ENCODE measurements around the gene IRF8.
A peak's percentile ranks its signal among the peaks of the same experiment; 100 is the strongest.

The IRF8 gene

GRCh38 chr16:85943711-85944110 lies 44.7 kb downstream of the IRF8 start:
- peaks cover 59% of the 10 kb centered on the region for H3K4me1 ChIP-seq (ENCODE audit: control insufficient read depth, low read length)
- H3K9me3 ChIP-seq (ENCODE audit: control insufficient read depth, insufficient read depth, low read length) = no peaks in the 10 kb centered on the region
- H3K36me3 ChIP-seq (ENCODE audit: control insufficient read depth, low read length) = no peaks in the 10 kb centered on the region
- no peak for TF ChIP-seq EZH2phosphoT487 (IDR thresholded peaks at IDR 0.05; ENCODE audit: borderline replicate concordance, low read length)
- no peak for TF ChIP-seq CTCF (IDR thresholded peaks at IDR 0.05; ENCODE audit: low read depth, low read length, poor library complexity, severe bottlenecking)
- peak overlapping the region; percentile 76; the same call in 1 of the 2 replicates for H3K4me3 ChIP-seq (ENCODE audit: low read length)
- H3F3A ChIP-seq (ENCODE audit: control insufficient read depth, insufficient read depth) = peaks cover 9% of the 10 kb centered on the region
- H3K79me2 ChIP-seq (ENCODE audit: control insufficient read depth, low read length) = peaks cover 5% of the 10 kb centered on the region; the same call in 1 of the 2 replicates
- no peaks in the 10 kb centered on the region for H4K20me1 ChIP-seq (ENCODE audit: control insufficient read depth, insufficient read depth, low read depth, low read length)
- H3K27ac ChIP-seq (ENCODE audit: low read depth, low read length) = no peak overlapping the region
- H3K4me2 ChIP-seq (ENCODE audit: low read length) = peak overlapping the region; percentile 97
- no peaks in the 10 kb centered on the region for H3K27me3 ChIP-seq (ENCODE audit: control insufficient read depth, low read length)
- H3K9me2 ChIP-seq (replicated peaks; ENCODE audit: control insufficient read depth, low read length) = no peaks in the 10 kb centered on the region

- no peaks in the 10 kb centered on the region for H3K9me3 ChIP-seq (ENCODE audit: control insufficient read depth, insufficient read depth, low read length)
- TF ChIP-seq EZH2phosphoT487 (IDR thresholded peaks at IDR 0.05; ENCODE audit: borderline replicate concordance, low read length) (no peak), CTCF (IDR thresholded peaks at IDR 0.05; ENCODE audit: low read depth, low read length, poor library complexity, severe bottlenecking) (no peak)
- peak overlapping the region; percentile 76 for H3K4me3 ChIP-seq (ENCODE audit: low read length)
- no peaks in the 10 kb centered on the region for H3K9me2 ChIP-seq (replicated peaks; ENCODE audit: control insufficient read depth, low read length)
- peaks cover 70% of the 10 kb centered on the region for H3K4me1 ChIP-seq (ENCODE audit: control insufficient read depth, low read length)
- peak overlapping the region; percentile 88 for H3K27ac ChIP-seq (ENCODE audit: low read depth, low read length)
- no peaks in the 10 kb centered on the region for H3K36me3 ChIP-seq (ENCODE audit: control insufficient read depth, low read length)
- H3F3A ChIP-seq (ENCODE audit: control insufficient read depth, insufficient read depth) = peaks cover 11% of the 10 kb centered on the region
- peak overlapping the region; percentile 97 for H3K4me2 ChIP-seq (ENCODE audit: low read length)
- peaks cover 5% of the 10 kb centered on the region; the same call in 1 of the 2 replicates for H3K79me2 ChIP-seq (ENCODE audit: control insufficient read depth, low read length)
- no peaks in the 10 kb centered on the region for H3K27me3 ChIP-seq (ENCODE audit: control insufficient read depth, low read length)
- H4K20me1 ChIP-seq (ENCODE audit: control insufficient read depth, insufficient read depth, low read depth, low read length) = no peaks in the 10 kb centered on the region
These were observed 45.8 kb downstream of the IRF8 start for GRCh38 chr16:85944572-85945423.

GRCh38 chr16:85945424-85945751 lies 46.4 kb downstream of the IRF8 start:
- Histone ChIP-seq H3K9me2 (replicated peaks; ENCODE audit: control insufficient read depth, low read length) (no peaks in the 10 kb centered on the region), H3K4me3 (ENCODE audit: low read length) (peak overlapping the region; percentile 76), H4K20me1 (ENCODE audit: control insufficient read depth, insufficient read depth, low read depth, low read length) (no peaks in the 10 kb centered on the region), H3K4me2 (ENCODE audit: low read length) (peak overlapping the region; percentile 97), H3K36me3 (ENCODE audit: control insufficient read depth, low read length) (no peaks in the 10 kb centered on the region), H3K4me1 (ENCODE audit: control insufficient read depth, low read length) (peaks cover 75% of the 10 kb centered on the region), H3F3A (ENCODE audit: control insufficient read depth, insufficient read depth) (peaks cover 11% of the 10 kb centered on the region), H3K79me2 (ENCODE audit: control insufficient read depth, low read length) (peaks cover 5% of the 10 kb centered on the region; the same call in 1 of the 2 replicates), H3K27ac (ENCODE audit: low read depth, low read length) (peak overlapping the region; percentile 88), H3K9me3 (ENCODE audit: control insufficient read depth, insufficient read depth, low read length) (no peaks in the 10 kb centered on the region), H3K27me3 (ENCODE audit: control insufficient read depth, low read length) (no peaks in the 10 kb centered on the region)
- TF ChIP-seq CTCF (IDR thresholded peaks at IDR 0.05; ENCODE audit: low read depth, low read length, poor library complexity, severe bottlenecking) (no peak), EZH2phosphoT487 (IDR thresholded peaks at IDR 0.05; ENCODE audit: borderline replicate concordance, low read length) (no peak)

Measured in DOHH2 (cell line).